Stomach (tissue), 9 donors: ENCODE results near the gene HGD. TPM values are rescaled to one million over a fixed set of nuclear protein-coding genes. Genes with fewer than 3 reads are reported as not detected.

ENCODE experiments used
- DNase-seq, 2 donors: peaks; one replicate each; pipeline versions ENCODE4 v3.0.0 to v3.0.0-alpha.2; 2013 to 2019
- H3K27ac ChIP-seq, 5 donors: fragments of 200-600 bp in 4 of 5; sonication (generic) in 4 of 5; one replicate each; pipeline ENCODE4 v1.5.1; 2013 to 2019; ENCODE audit warnings: mild to moderate bottlenecking in 1 of 5, moderate library complexity in 1 of 5
- H3K27me3 ChIP-seq, 3 donors: fragments of 200-600 bp; sonication (generic); one replicate each; pipeline ENCODE4 v1.5.1; 2017 to 2019; ENCODE audit warnings: mixed run types in 1 of 3
- H3K36me3 ChIP-seq, 4 donors: fragments of 200-600 bp; sonication (generic); 1 replicate in 3 of 4; 2 replicates in 1 of 4; pipeline ENCODE4 v1.5.1; 2016 to 2019
- H3K4me1 ChIP-seq, 4 donors: fragments of 200-600 bp; sonication (generic); one replicate each; pipeline ENCODE4 v1.5.1; 2016 to 2019
- H3K4me3 ChIP-seq, 4 donors: fragments of 200-600 bp; sonication (generic) in 3 of 4; one replicate each; pipeline ENCODE4 v1.5.1; 2016 to 2019; ENCODE audit warnings: mild to moderate bottlenecking in 1 of 4
- H3K9me3 ChIP-seq, 4 donors: fragments of 200-600 bp; sonication (generic); one replicate each; pipeline ENCODE4 v1.5.1; 2016 to 2019
- CTCF ChIP-seq, 7 experiments: fragments of 450-650 bp in 4 of 7; fragments of 200-600 bp in 3 of 7; sonication (generic) in 3 of 7; IDR thresholded peaks; one replicate each; pipeline ENCODE4 v1.5.1; 2016 to 2019; ENCODE audit warnings: antibody characterized with exemption in 7 of 7, control low read depth in 2 of 7, mild to moderate bottlenecking in 1 of 7
- EP300 ChIP-seq: sonication (generic); formaldehyde crosslinking; IDR thresholded peaks from one replicate; pipeline ENCODE4 v1.6.1; 2017; ENCODE audit warnings: antibody characterized with exemption
- POLR2A ChIP-seq, 4 donors: fragments of 450-650 bp; IDR thresholded peaks; one replicate each; pipeline ENCODE4 v1.6.1; 2016; ENCODE audit warnings: antibody characterized with exemption in 4 of 4, control low read depth in 2 of 4, mild to moderate bottlenecking in 1 of 4, moderate library complexity in 1 of 4
- POLR2AphosphoS5 ChIP-seq, 3 donors: sonication (generic); formaldehyde crosslinking; IDR thresholded peaks; one replicate each; pipeline ENCODE4 v1.6.1; 2016; ENCODE audit warnings: antibody characterized with exemption in 3 of 3
- WGBS, 5 donors: extraction: QIAGEN DNeasy Blood & Tissue Kit in 3 of 5; methylation state at CpG; one replicate each; pipeline versions ENCODE4 v1.1.5 to v1.1.7; 2013 to 2018; 5-methylcytosine and 5-hydroxymethylcytosine counted together
- intact Hi-C: fragments of 100-400 bp; cut with DNase I; formaldehyde crosslinking; loops from one replicate; pipeline ENCODE4 v1.15.1; 2023; ENCODE audit warnings: low total_unique reads
- polyA plus RNA-seq, 3 donors: library from polyadenylated mRNA; stranded (reverse); fragments of 200-250 nt; gene quantifications; one replicate each; pipeline ENCODE4 v1.2.3, GENCODE V29; 2013
- total RNA-seq, 5 donors: library from RNA; depleted of rRNA; stranded (reverse); fragments of >200 nt; gene quantifications; one replicate each; pipeline versions ENCODE4 v1.1.0 to v1.2.3, GENCODE V29; 2014 to 2016
- donor health status: healthy with polysubstance abuse.
- donor health status: Bipolar disorder and iron deficiency.
- donor health status: healthy.

The HGD gene
- total and polyA plus RNA-seq, 8 donors: 6.3 to 66.5 (median 16.2) TPM

GRCh38 chr3:120670576-120670975 lies 11.5 kb downstream of the HGD start:
- WGBS, 5 donors: 78 to 88% (median 79%) methylated on average over 2 of the region's 2 CpGs
- intact Hi-C loops: no loop called here
- Histone ChIP-seq H3K27me3 (no peaks in the 10 kb centered on the region), H3K9me3 (no peaks in the 10 kb centered on the region), H3K4me3 (no peak overlapping the region), H3K36me3 (peaks cover 0 to 16% (median 0%) of the 10 kb centered on the region in 4 donors), H3K4me1 (peaks cover 0 to 13% (median 0%) of the 10 kb centered on the region in 4 donors), H3K27ac (no peak overlapping the region)
- DNase-seq: no peak
- TF ChIP-seq POLR2A (IDR thresholded peaks at IDR 0.05) (no peak), EP300 (no peak), POLR2AphosphoS5 (IDR thresholded peaks at IDR 0.05) (no peak), CTCF (IDR thresholded peaks at IDR 0.05) (no peak)

- peaks cover 0 to 17% (median 6%) of the 10 kb centered on the region in 4 donors for H3K4me1 ChIP-seq
- intact Hi-C loops: no loop called here
- no peak overlapping the region for H3K4me3 ChIP-seq
- no peak overlapping the region for H3K27ac ChIP-seq
- H3K9me3 ChIP-seq: no peaks in the 10 kb centered on the region
- H3K27me3 ChIP-seq: no peaks in the 10 kb centered on the region
- peaks cover 0 to 9% (median 1%) of the 10 kb centered on the region in 4 donors for H3K36me3 ChIP-seq
- DNase-seq: no peak
- TF ChIP-seq POLR2A (IDR thresholded peaks at IDR 0.05): no peak
- TF ChIP-seq POLR2AphosphoS5 (IDR thresholded peaks at IDR 0.05): no peak
- TF ChIP-seq EP300: no peak
- no peak for TF ChIP-seq CTCF (IDR thresholded peaks at IDR 0.05)
These were observed 17.1 kb downstream of the HGD start for GRCh38 chr3:120664926-120665325.

- 47 to 58% (median 53%) methylated on average over 5 of the region's 5 CpGs for WGBS, 5 donors
- DNase-seq: no peak
- intact Hi-C loops: no loop called here
- H3K36me3 ChIP-seq: peaks cover 0 to 2% (median 0%) of the 10 kb centered on the region in 4 donors
- no peaks in the 10 kb centered on the region for H3K9me3 ChIP-seq
- TF ChIP-seq POLR2AphosphoS5 (IDR thresholded peaks at IDR 0.05) (no peak), POLR2A (IDR thresholded peaks at IDR 0.05) (no peak), CTCF (IDR thresholded peaks at IDR 0.05) (no peak), EP300 (no peak)
- no peak overlapping the region for H3K27ac ChIP-seq
- H3K27me3 ChIP-seq: no peaks in the 10 kb centered on the region
- H3K4me1 ChIP-seq: peaks cover 0 to 17% (median 6%) of the 10 kb centered on the region in 4 donors
- H3K4me3 ChIP-seq: no peak overlapping the region
These were observed 20.1 kb downstream of the HGD start for GRCh38 chr3:120661945-120662344.

GRCh38 chr3:120661106-120661905 lies 20.7 kb downstream of the HGD start:
- intact Hi-C loops: no loop called here
- TF ChIP-seq POLR2A (IDR thresholded peaks at IDR 0.05) (no peak), POLR2AphosphoS5 (IDR thresholded peaks at IDR 0.05) (no peak), EP300 (no peak), CTCF (IDR thresholded peaks at IDR 0.05) (no peak)
- WGBS, 5 donors: 10 to 21% (median 16%) methylated on average over 2 of the region's 2 CpGs

More at GRCh38 chr3:120661106-120661905, 20.7 kb downstream of the HGD start:
- H3K27ac ChIP-seq: no peak overlapping the region
- no peaks in the 10 kb centered on the region for H3K9me3 ChIP-seq
- peak in 1 of 2 donors; percentile 59 for DNase-seq
- no peaks in the 10 kb centered on the region for H3K27me3 ChIP-seq
- peaks cover 0 to 2% (median 0%) of the 10 kb centered on the region in 4 donors for H3K36me3 ChIP-seq
- peaks cover 0 to 17% (median 6%) of the 10 kb centered on the region in 4 donors for H3K4me1 ChIP-seq
- H3K4me3 ChIP-seq: no peak overlapping the region
